HG03066 (cell line): ENCODE results near the gene CCDC169.
"Not testable (repeated sequence)": the region's sequence is repeated elsewhere in the genome, so short reads cannot be mapped to it uniquely, and the experiment has no call there.

ENCODE experiments used
- ATAC-seq: cut with Tn5 transposase; IDR thresholded peaks from one replicate; pipeline ENCODE4 v1.9.1; 2021; ENCODE audit warnings: low read depth; ENCODE audit not compliant: unreplicated experiment

The CCDC169 gene

GRCh38 chr13:36319793-36320192, 22.2 kb upstream of the CCDC169 start:
- ATAC-seq = not testable (repeated sequence)

GRCh38 chr13:36313047-36313969, 15.7 kb upstream of the CCDC169 start:
- ATAC-seq = no peak

GRCh38 chr13:36310417-36311108, 12.9 kb upstream of the CCDC169 start:
- ATAC-seq = peak; percentile 70

GRCh38 chr13:36302289-36302688, 4.7 kb upstream of the CCDC169 start:
- ATAC-seq = no peak

GRCh38 chr13:36299469-36299868, 1.9 kb upstream of the CCDC169 start:
- ATAC-seq = not testable (repeated sequence)

GRCh38 chr13:36298535-36299068, 988 bp upstream of the CCDC169 start:
- no peak for ATAC-seq

- no peak for ATAC-seq
Observed at GRCh38 chr13:36294096-36294495, 3.5 kb downstream of the CCDC169 start.

- ATAC-seq = no peak
Observed at GRCh38 chr13:36293497-36293896, 4.1 kb downstream of the CCDC169 start.

GRCh38 chr13:36288794-36289391, 8.7 kb downstream of the CCDC169 start:
- no peak for ATAC-seq

- no peak for ATAC-seq
Observed at GRCh38 chr13:36286006-36286405, 11.6 kb downstream of the CCDC169 start.

GRCh38 chr13:36282821-36283432, 14.7 kb downstream of the CCDC169 start:
- ATAC-seq = no peak

- ATAC-seq = no peak
Observed at GRCh38 chr13:36275190-36276002, 22.2 kb downstream of the CCDC169 start.

- no peak for ATAC-seq
Observed at GRCh38 chr13:36273431-36273830, 24.2 kb downstream of the CCDC169 start.

- no peak for ATAC-seq
Observed at GRCh38 chr13:36261976-36262375, 35.6 kb downstream of the CCDC169 start.

- ATAC-seq = no peak
Observed at GRCh38 chr13:36261011-36261410, 36.6 kb downstream of the CCDC169 start.

GRCh38 chr13:36259361-36260137, 38.1 kb downstream of the CCDC169 start:
- no peak for ATAC-seq

- no peak for ATAC-seq
Observed at GRCh38 chr13:36258831-36259230, 38.8 kb downstream of the CCDC169 start.

GRCh38 chr13:36251526-36251925, 46.1 kb downstream of the CCDC169 start:
- ATAC-seq = no peak

GRCh38 chr13:36251017-36251416, 46.6 kb downstream of the CCDC169 start:
- no peak for ATAC-seq
